A549 (cell line): ENCODE data around the gene ARL5C. TPM values are rescaled to one million over a fixed set of nuclear protein-coding genes. Genes with fewer than 3 reads are reported as not detected.
"Not testable (repeated sequence)": the region's sequence is repeated elsewhere in the genome, so short reads cannot be mapped to it uniquely, and the experiment has no call there.

ENCODE experiments used
- ATAC-seq, 2 experiments: fragments of 200-7000 bp in 1 of 2; fragments of >200 bp in 1 of 2; cut with Nextera tagmentation in 1 of 2; cut with Tn5 transposase in 1 of 2; 3 replicates each; pipeline versions ENCODE4 v1.8.0 to v1.9.1; 2018 to 2020; ENCODE audit warnings: mild to moderate bottlenecking in 1 of 2, moderate library complexity in 1 of 2
- CTCF ChIA-PET: fragments of 300-600 bp; sonication (Branson Sonifier 250); formaldehyde crosslinking; extraction: SDS; loops from one replicate; lab custom pipeline; 2021; ENCODE audit warnings: antibody characterized with exemption, inconsistent platforms; lab: Yijun Ruan, JAX
- POLR2A ChIA-PET: fragments of 350-600 bp; formaldehyde crosslinking; extraction: SDS; loops from one replicate; lab custom pipeline; 2021; ENCODE audit warnings: antibody characterized with exemption, inconsistent platforms; lab: Yijun Ruan, JAX
- DNase-seq, 2 experiments: peaks; one replicate each; pipeline versions ENCODE4 v3.0.0 to v3.0.0-alpha.2; 2011 to 2016; ENCODE audit warnings: low read depth in 1 of 2, low spot score in 1 of 2
- FAIRE-seq: peaks from 2 replicates; lab custom pipeline; 2011; peaks lifted over from hg19 to GRCh38; lab: Jason Lieb, UNC
- H3K27ac ChIP-seq, 2 experiments: fragments of >200 bp; sonication (Bioruptor Twin); formaldehyde crosslinking; 3 replicates each; pipeline ENCODE4 v1.5.1; 2016 to 2017
- H3K4me1 ChIP-seq: fragments of >200 bp; sonication (Bioruptor Twin); formaldehyde crosslinking; 3 replicates; pipeline ENCODE4 v1.6.1; 2016
- H3K4me2 ChIP-seq: fragments of >200 bp; sonication (Bioruptor Twin); formaldehyde crosslinking; 3 replicates; pipeline ENCODE4 v1.6.1; 2016
- H3K4me3 ChIP-seq: fragments of >200 bp; sonication (Bioruptor Twin); formaldehyde crosslinking; 3 replicates; pipeline ENCODE4 v1.5.1; 2016
- H3K9me3 ChIP-seq: fragments of >200 bp; sonication (Bioruptor Twin); formaldehyde crosslinking; 3 replicates; pipeline ENCODE4 v1.6.1; 2016
- ATOH8 ChIP-seq: fragments of 250-450 bp; sonication (Bioruptor Pico); IDR thresholded peaks from 2 replicates; pipeline ENCODE4 v1.5.0; 2020; ENCODE audit warnings: low read depth, mild to moderate bottlenecking, moderate library complexity
- BCL3 ChIP-seq: fragments of >200 bp; sonication (Bioruptor Twin); formaldehyde crosslinking; IDR thresholded peaks from 3 replicates; pipeline ENCODE4 v1.6.1; 2016
- BHLHE40 ChIP-seq: IDR thresholded peaks from 2 replicates; pipeline ENCODE4 v1.6.1; 2012; ENCODE audit warnings: low read depth, low read length, inconsistent platforms
- CEBPB ChIP-seq, 2 experiments: fragments of >200 bp in 1 of 2; sonication (Bioruptor Twin) in 1 of 2; formaldehyde crosslinking in 1 of 2; IDR thresholded peaks; 2 replicates each; pipeline ENCODE4 v1.6.1; 2012 to 2016
- CHD4 ChIP-seq: fragments of 200-600 bp; sonication (generic); IDR thresholded peaks from 2 replicates; pipeline ENCODE4 v1.6.1; 2016; ENCODE audit warnings: antibody characterized with exemption, mild to moderate bottlenecking, borderline replicate concordance
- E2F6 ChIP-seq: IDR thresholded peaks from 2 replicates; pipeline ENCODE4 v1.6.1; 2012; ENCODE audit warnings: low read depth, borderline replicate concordance
- EP300 ChIP-seq, 2 experiments: fragments of >200 bp; sonication (Bioruptor Twin); formaldehyde crosslinking; IDR thresholded peaks; 2 replicates in 1 of 2; 3 replicates in 1 of 2; pipeline ENCODE4 v1.6.1; 2016 to 2017
- FOXS1 ChIP-seq: fragments of 250-450 bp; sonication (Bioruptor Pico); IDR thresholded peaks from 2 replicates; pipeline ENCODE4 v1.5.0; 2020; ENCODE audit warnings: mild to moderate bottlenecking, moderate library complexity
- HOXB13 ChIP-seq: fragments of 250-450 bp; sonication (Bioruptor Pico); IDR thresholded peaks from 2 replicates; pipeline ENCODE4 v1.5.0; 2020; ENCODE audit warnings: low read depth, mild to moderate bottlenecking, moderate library complexity
- KDM1A ChIP-seq: fragments of 200-600 bp; sonication (generic); IDR thresholded peaks from 2 replicates; pipeline ENCODE4 v1.6.1; 2016; ENCODE audit warnings: low read depth, mild to moderate bottlenecking
- MAFK ChIP-seq: fragments of 450-650 bp; IDR thresholded peaks from 2 replicates; pipeline ENCODE4 v1.6.1; 2014; ENCODE audit not compliant: partially characterized antibody
- MAZ ChIP-seq: fragments of 150-350 bp; IDR thresholded peaks from 2 replicates; pipeline ENCODE4 v1.6.1; 2014; ENCODE audit warnings: antibody characterized with exemption, low read depth, low read length, borderline replicate concordance
- NFE2L2 ChIP-seq: fragments of 150-350 bp; conservative IDR thresholded peaks from 2 replicates; pipeline ENCODE4 v1.6.1; 2014; ENCODE audit warnings: low read length
- RCOR1 ChIP-seq: fragments of 150-350 bp; IDR thresholded peaks from 2 replicates; pipeline ENCODE4 v1.6.1; 2014; ENCODE audit warnings: antibody characterized with exemption, low read length, low read depth
- TP53 ChIP-seq: fragments of 250-450 bp; sonication (Bioruptor Pico); IDR thresholded peaks from 2 replicates; pipeline ENCODE4 v1.5.0; 2021; ENCODE audit warnings: mild to moderate bottlenecking, moderate library complexity
- ZC3H11A ChIP-seq: fragments of 450-650 bp; IDR thresholded peaks from 2 replicates; pipeline ENCODE4 v1.6.1; 2014; ENCODE audit warnings: antibody characterized with exemption, mild to moderate bottlenecking
- ZFP36 ChIP-seq: fragments of 450-650 bp; IDR thresholded peaks from 2 replicates; pipeline ENCODE4 v1.6.1; 2014; ENCODE audit warnings: borderline replicate concordance; ENCODE audit not compliant: partially characterized antibody
- WGBS: methylation state at CpG from one replicate; pipeline ENCODE4 v1.1.6; 2017; ENCODE audit errors: missing lambda C conversion rate; 5-methylcytosine and 5-hydroxymethylcytosine counted together
- polyA plus RNA-seq, 4 experiments: library from polyadenylated mRNA; depleted of rRNA in 3 of 4; stranded (reverse); fragments of >200 nt; fragmentation: RNase III in 1 of 4; extraction: RNeasy Plus Mini Kit Qiagen cat#74134 plus additional on column Dnase treatment in 1 of 4; gene quantifications; 2 replicates in 3 of 4; 3 replicates in 1 of 4; pipeline ENCODE4 v1.2.3, GENCODE V29; 2011 to 2017

Gene ARL5C
- polyA plus RNA-seq, 2 of the 4 experiments (the other 2 are of a cell fraction): not detected

- H3K4me3 ChIP-seq: no peak overlapping the region
- H3K4me1 ChIP-seq: peaks cover under 1% of the 10 kb centered on the region; the same call in 1 of the 3 replicates
- DNase-seq: no peak
- 76% methylated on average over 3 of the region's 3 CpGs for WGBS
- FAIRE-seq: no peak
- ChIA-PET POLR2A (no interaction called here), CTCF (interaction anchor here (0.9 to 30.5 kb wide), 10 partner anchors 11 to 187 kb away, joined by 3 to 612 read pairs (median 4); partner anchors contain the start of genes ARL5C and PLXDC1)
- TF ChIP-seq MAZ: no peak
- no peak for TF ChIP-seq ATOH8 (CRISPR knock-in tag)
- H3K9me3 ChIP-seq: no peaks in the 10 kb centered on the region
- no peak overlapping the region for H3K27ac ChIP-seq
- no peak for ATAC-seq
- H3K4me2 ChIP-seq: no peak overlapping the region
These were observed 3.6 kb upstream of the ARL5C start for GRCh38 chr17:39169518-39169917.

GRCh38 chr17:39169101-39169500 is 3.1 kb upstream of the ARL5C start:
- Histone ChIP-seq H3K9me3 (no peaks in the 10 kb centered on the region), H3K4me3 (no peak overlapping the region), H3K4me2 (no peak overlapping the region), H3K27ac (no peak overlapping the region), H3K4me1 (peaks cover 4% of the 10 kb centered on the region; the same call in 2 of the 3 replicates)
- ChIA-PET CTCF (interaction anchor here (0.9 to 30.5 kb wide), 9 partner anchors 11 to 186 kb away, joined by 3 to 612 read pairs (median 4); partner anchors contain the start of genes ARL5C and PLXDC1), POLR2A (interaction anchor here (0.7 kb wide), 1 partner anchor 315 kb away, joined by 8 read pairs; no protein-coding TSS in a partner anchor)
- WGBS: 87% methylated on average over 14 of the region's 14 CpGs
- TF ChIP-seq ZC3H11A (no peak), CEBPB (IDR thresholded peaks at IDR 0.05) (no peak), HOXB13 (CRISPR knock-in tag) (no peak), KDM1A (no peak), ATOH8 (CRISPR knock-in tag) (no peak), TP53 (CRISPR knock-in tag) (no peak), EP300 (IDR thresholded peaks at IDR 0.05) (no peak), NFE2L2 (no peak), BCL3 (no peak), FOXS1 (CRISPR knock-in tag) (no peak)
- DNase-seq (no peak), ATAC-seq (no peak), FAIRE-seq (no peak)

GRCh38 chr17:39168503-39168902 is 2.5 kb upstream of the ARL5C start:
- H3K4me2 ChIP-seq, H3K4me3 ChIP-seq, DNase-seq, H3K27ac ChIP-seq, H3K4me1 ChIP-seq, ATAC-seq, FAIRE-seq, H3K9me3 ChIP-seq: not testable (repeated sequence)
- WGBS: 80% methylated on average over 10 of the region's 10 CpGs
- CTCF ChIA-PET: interaction anchor here (1.2 to 30.5 kb wide), 3 partner anchors 15 to 186 kb away, joined by 4 to 612 read pairs (median 453); partner anchors contain the start of genes ARL5C and PLXDC1
- POLR2A ChIA-PET: interaction anchor here (0.7 to 2.6 kb wide), 2 partner anchors 31 to 315 kb away, joined by 8 to 21 read pairs; partner anchors contain the start of gene RPL19
- TF ChIP-seq MAFK: peak; percentile 84

- Histone ChIP-seq H3K27ac (no peak overlapping the region), H3K4me1 (peaks cover 6% of the 10 kb centered on the region; the same call in 2 of the 3 replicates), H3K9me3 (no peaks in the 10 kb centered on the region), H3K4me2 (no peak overlapping the region), H3K4me3 (no peak overlapping the region)
- FAIRE-seq: no peak
- POLR2A ChIA-PET: interaction anchor here (2.6 kb wide), 1 partner anchor 32 kb away, joined by 21 read pairs; the partner anchor contains the start of gene RPL19
- WGBS: 76% methylated on average over 2 of the region's 2 CpGs
- CTCF ChIA-PET: interaction anchor here (0.6 to 30.5 kb wide), 8 partner anchors 6 to 466 kb away, joined by 3 to 612 read pairs (median 30); partner anchors contain the start of genes ARL5C and PLXDC1
- no peak for DNase-seq
- ATAC-seq: no peak
- TF ChIP-seq ZFP36: no peak
- TF ChIP-seq E2F6: no peak
- TF ChIP-seq CHD4: no peak
- TF ChIP-seq RCOR1: no peak
- no peak for TF ChIP-seq FOXS1 (CRISPR knock-in tag)
- TF ChIP-seq BHLHE40: no peak
- TF ChIP-seq CEBPB (IDR thresholded peaks at IDR 0.05): no peak
These were observed 1.5 kb upstream of the ARL5C start for GRCh38 chr17:39167476-39167875.
